ENCODE data around the gene CIC.

CIC gene

GRCh38 chr19:42281146-42281826 lies 12.2 kb downstream of the CIC start:
- TF ChIP-seq CTCF (IDR thresholded peaks at IDR 0.05; ENCODE audit: borderline replicate concordance, insufficient read depth, low read depth, low read length) = peak; percentile 34
- H3K4me3 ChIP-seq (ENCODE audit: low read depth, low read length) = peak overlapping the region; percentile 31

- TF ChIP-seq CTCF (IDR thresholded peaks at IDR 0.05; ENCODE audit: borderline replicate concordance, insufficient read depth, low read depth, low read length) = no peak
- no peak overlapping the region for H3K4me3 ChIP-seq (ENCODE audit: low read depth, low read length)
Measured at GRCh38 chr19:42281827-42282762, 13.0 kb downstream of the CIC start.

GRCh38 chr19:42282819-42283187 lies 13.8 kb downstream of the CIC start:
- H3K4me3 ChIP-seq (ENCODE audit: low read depth, low read length) = no peak overlapping the region
- no peak for TF ChIP-seq CTCF (IDR thresholded peaks at IDR 0.05; ENCODE audit: borderline replicate concordance, insufficient read depth, low read depth, low read length)

- TF ChIP-seq CTCF (IDR thresholded peaks at IDR 0.05; ENCODE audit: borderline replicate concordance, insufficient read depth, low read depth, low read length) = no peak
- H3K4me3 ChIP-seq (ENCODE audit: low read depth, low read length) = peak overlapping the region; percentile 54
Measured at GRCh38 chr19:42283188-42284065, 14.4 kb downstream of the CIC start.

- TF ChIP-seq CTCF (IDR thresholded peaks at IDR 0.05; ENCODE audit: borderline replicate concordance, insufficient read depth, low read depth, low read length) = no peak
Measured at GRCh38 chr19:42284066-42284501, 15.0 kb downstream of the CIC start.

GRCh38 chr19:42284591-42285341 lies 15.7 kb downstream of the CIC start:
- TF ChIP-seq CTCF (IDR thresholded peaks at IDR 0.05; ENCODE audit: borderline replicate concordance, insufficient read depth, low read depth, low read length) = no peak
- peak overlapping the region; percentile 67 for H3K4me3 ChIP-seq (ENCODE audit: low read depth, low read length)

More at GRCh38 chr19:42284066-42284501, 15.0 kb downstream of the CIC start:
- H3K4me3 ChIP-seq (ENCODE audit: low read depth, low read length) = peak overlapping the region; percentile 49

Measured in GM12875 (cell line).